HEK293T (cell line): ENCODE results near the gene TIGD1.

ENCODE experiments used
- CTCF ChIA-PET: fragments of 350-600 bp; formaldehyde crosslinking; extraction: SDS; loops from one replicate; lab custom pipeline; 2021; ENCODE audit warnings: antibody characterized with exemption, inconsistent platforms; lab: Yijun Ruan, JAX
- POLR2A ChIA-PET: fragments of 350-600 bp; formaldehyde crosslinking; extraction: SDS; loops from one replicate; lab custom pipeline; 2020; ENCODE audit warnings: antibody characterized with exemption, inconsistent platforms; lab: Yijun Ruan, JAX
- DNase-seq: peaks from one replicate; pipeline ENCODE4 v3.0.0; 2012; ENCODE audit warnings: mixed read lengths; ENCODE audit errors: extremely low spot score
- ARNT ChIP-seq: fragments of 450-650 bp; IDR thresholded peaks from 2 replicates; pipeline ENCODE4 v1.6.1; 2017; ENCODE audit warnings: mild to moderate bottlenecking
- BHLHE40 ChIP-seq: fragments of 450-650 bp; IDR thresholded peaks from 2 replicates; pipeline ENCODE4 v1.6.1; 2016; ENCODE audit warnings: mild to moderate bottlenecking, moderate library complexity, borderline replicate concordance
- CTBP1 ChIP-seq: fragments of 450-650 bp; IDR thresholded peaks from 2 replicates; pipeline ENCODE4 v1.6.1; 2016; ENCODE audit warnings: borderline replicate concordance
- ELF4 ChIP-seq: fragments of 450-650 bp; IDR thresholded peaks from 2 replicates; pipeline ENCODE4 v1.6.1; 2017; ENCODE audit warnings: antibody characterized with exemption
- FOXA1 ChIP-seq: fragments of 450-650 bp; IDR thresholded peaks from 2 replicates; pipeline ENCODE4 v1.6.1; 2016; ENCODE audit warnings: mild to moderate bottlenecking
- FOXK2 ChIP-seq: fragments of 450-650 bp; IDR thresholded peaks from 2 replicates; pipeline ENCODE4 v1.6.1; 2016; ENCODE audit warnings: mild to moderate bottlenecking
- FOXM1 ChIP-seq: fragments of 450-650 bp; IDR thresholded peaks from 2 replicates; pipeline ENCODE4 v1.6.1; 2017; ENCODE audit warnings: mild to moderate bottlenecking, borderline replicate concordance
- HDGF ChIP-seq: fragments of 450-650 bp; IDR thresholded peaks from 2 replicates; pipeline ENCODE4 v1.6.1; 2017; ENCODE audit warnings: antibody characterized with exemption, borderline replicate concordance
- L3MBTL2 ChIP-seq: fragments of 450-650 bp; conservative IDR thresholded peaks from 2 replicates; pipeline ENCODE4 v1.6.1; 2016; ENCODE audit warnings: mild to moderate bottlenecking
- LEF1 ChIP-seq: fragments of 450-650 bp; IDR thresholded peaks from 2 replicates; pipeline ENCODE4 v1.6.1; 2017; ENCODE audit warnings: mild to moderate bottlenecking, borderline replicate concordance
- NFRKB ChIP-seq: fragments of 450-650 bp; IDR thresholded peaks from 2 replicates; pipeline ENCODE4 v1.6.1; 2016; ENCODE audit warnings: mild to moderate bottlenecking, moderate library complexity
- PKNOX1 ChIP-seq: fragments of 450-650 bp; IDR thresholded peaks from 2 replicates; pipeline ENCODE4 v1.6.1; 2016
- SP1 ChIP-seq: fragments of 450-650 bp; IDR thresholded peaks from 2 replicates; pipeline ENCODE4 v1.6.1; 2017
- SUZ12 ChIP-seq: fragments of 450-650 bp; IDR thresholded peaks from 2 replicates; pipeline ENCODE4 v1.6.1; 2016; ENCODE audit warnings: mild to moderate bottlenecking
- TARDBP ChIP-seq: fragments of 450-650 bp; IDR thresholded peaks from 2 replicates; pipeline ENCODE4 v1.6.1; 2016
- ZNF384 ChIP-seq: fragments of 450-650 bp; IDR thresholded peaks from 2 replicates; pipeline ENCODE4 v1.6.1; 2016

TIGD1 gene

DNA sequence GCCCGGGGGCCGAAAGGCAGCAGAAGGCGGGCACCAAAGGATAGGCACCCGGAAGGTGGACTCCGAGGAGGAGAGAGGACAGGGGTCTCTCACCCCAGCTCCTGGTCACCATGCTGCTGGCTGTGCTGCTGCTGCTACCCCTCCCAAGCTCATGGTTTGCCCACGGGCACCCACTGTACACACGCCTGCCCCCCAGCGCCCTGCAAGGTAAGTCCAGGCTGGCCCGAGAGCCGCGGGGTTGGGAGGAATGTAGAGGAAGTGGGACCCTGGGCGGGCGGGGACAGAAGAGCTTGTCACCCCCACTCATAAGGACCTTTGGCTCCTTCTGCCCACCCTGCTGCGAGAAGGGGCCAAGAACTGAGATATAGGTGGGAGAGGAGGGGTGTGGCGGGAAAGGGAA, 29.9 kb downstream of the TIGD1 start:
- CTCF ChIA-PET, result interaction anchor here (0.6 to 0.9 kb wide), 4 partner anchors 43 to 510 kb away, joined by 3 to 4 read pairs (median 3); no protein-coding TSS in a partner anchor
- TF ChIP-seq ARNT (no peak), NFRKB (no peak), ELF4 (no peak), FOXA1 (no peak), PKNOX1 (no peak), ZNF384 (no peak), FOXM1 (no peak), HDGF (no peak)

DNA sequence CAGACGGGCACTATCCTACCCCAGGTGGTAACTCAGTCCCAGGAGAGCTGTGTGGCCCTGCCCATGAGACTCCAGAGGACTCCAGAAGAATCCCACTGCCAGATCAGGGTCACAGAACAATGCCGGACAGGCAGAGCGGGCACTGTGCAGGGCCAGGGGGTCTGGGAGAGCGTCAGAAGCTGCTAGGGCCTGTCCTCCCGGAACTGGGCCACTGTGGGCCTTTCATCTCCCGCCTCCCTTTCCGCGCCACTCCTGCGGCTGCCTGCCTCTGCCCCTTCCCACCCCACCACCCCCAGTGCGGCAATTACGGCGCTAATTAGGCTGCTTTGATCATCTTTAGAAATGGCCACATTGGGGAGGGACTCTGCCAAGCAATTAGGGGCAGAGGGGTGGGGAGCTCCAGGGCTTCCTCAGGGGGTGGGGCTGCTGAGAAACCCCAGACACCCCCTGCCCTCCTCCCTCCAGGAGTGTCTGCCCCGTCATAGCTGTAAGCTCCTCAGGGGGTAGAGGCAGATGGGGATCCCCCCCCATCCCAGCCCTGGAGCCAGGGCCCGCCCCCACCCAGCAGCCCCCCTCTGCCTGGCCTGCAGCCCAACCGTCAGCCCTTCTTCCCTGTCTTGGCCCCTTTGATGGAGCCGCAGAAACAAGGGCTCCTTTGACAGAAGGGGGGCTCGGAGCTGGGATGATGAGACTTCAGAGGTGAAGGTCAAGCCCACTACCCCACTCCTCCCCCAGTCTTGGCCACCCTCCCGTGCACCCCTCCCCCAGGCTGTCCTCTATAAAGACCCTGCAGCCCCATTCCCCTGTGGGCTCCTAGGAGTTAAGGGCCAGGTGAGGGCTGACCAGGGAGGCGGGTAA, 30.5 kb downstream of the TIGD1 start, which contains the start of gene PRSS56:
Gene PRSS56 (plus strand): TSS at position 808 of the 858 bp plus-strand sequence. CDS start 211 bp downstream, outside the sequence.
- POLR2A ChIA-PET, result interaction anchor here (0.9 kb wide), 1 partner anchor 31 kb away, joined by 3 read pairs; the partner anchor contains the start of genes EIF4E2 and TIGD1
- TF ChIP-seq ARNT, result no peak
- TF ChIP-seq TARDBP, result no peak
- TF ChIP-seq LEF1, result no peak
- TF ChIP-seq HDGF, result no peak
- no peak for TF ChIP-seq NFRKB
- no peak for TF ChIP-seq BHLHE40
- no peak for DNase-seq
- CTCF ChIA-PET, result interaction anchor here (0.5 to 1.5 kb wide), 5 partner anchors 43 to 603 kb away, joined by 3 to 5 read pairs (median 3); no protein-coding TSS in a partner anchor

More for the DNA sequence above, 29.9 kb downstream of the TIGD1 start:
- POLR2A ChIA-PET, result no interaction called here
- DNase-seq, result no peak

GRCh38 chr2:232518844-232519243, 31.5 kb downstream of the TIGD1 start:
- POLR2A ChIA-PET, result interaction anchor here (0.9 kb wide), 1 partner anchor 32 kb away, joined by 3 read pairs; the partner anchor contains the start of genes EIF4E2 and TIGD1
- TF ChIP-seq ARNT, result no peak
- TF ChIP-seq L3MBTL2, result no peak
- no peak for TF ChIP-seq LEF1
- TF ChIP-seq SUZ12, result no peak
- CTCF ChIA-PET, result interaction anchor here (0.5 to 1.5 kb wide), 3 partner anchors 72 to 602 kb away, joined by 3 to 5 read pairs (median 3); no protein-coding TSS in a partner anchor
- DNase-seq, result no peak

GRCh38 chr2:232516551-232516950, 33.8 kb downstream of the TIGD1 start:
- TF ChIP-seq BHLHE40 (no peak), FOXK2 (no peak), NFRKB (no peak), ZNF384 (no peak), SUZ12 (no peak)
- CTCF ChIA-PET, result no interaction called here
- no peak for DNase-seq
- POLR2A ChIA-PET, result no interaction called here

DNA sequence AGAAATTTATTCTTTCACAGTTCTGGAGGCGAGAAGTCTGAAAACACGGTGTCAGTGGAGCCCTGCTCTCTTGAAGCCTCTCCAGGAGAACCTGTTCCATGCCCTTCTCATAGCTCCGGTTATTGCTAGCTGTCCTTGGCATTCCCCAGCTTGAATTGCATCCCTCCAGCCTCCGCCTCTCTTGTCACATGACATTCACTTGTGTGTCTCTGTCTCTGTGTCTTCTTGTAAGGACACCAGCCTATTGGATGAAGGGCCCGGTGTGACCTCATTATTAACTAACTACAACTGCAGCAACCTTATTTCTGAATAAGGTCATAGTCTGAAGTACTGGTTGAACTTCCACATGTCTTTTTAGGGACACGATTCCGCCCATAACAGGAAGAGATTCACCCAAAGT, 34.7 kb downstream of the TIGD1 start:
- ChIA-PET CTCF (interaction anchor here (0.7 kb wide), 1 partner anchor 71 kb away, joined by 3 read pairs; no protein-coding TSS in a partner anchor), POLR2A (no interaction called here)
- TF ChIP-seq TARDBP, result no peak
- no peak for DNase-seq

- no peak for TF ChIP-seq SUZ12
- no peak for TF ChIP-seq BHLHE40
- TF ChIP-seq FOXK2, result no peak
- TF ChIP-seq FOXA1, result no peak
- DNase-seq, result no peak
- ChIA-PET POLR2A (no interaction called here), CTCF (no interaction called here)
Measured at GRCh38 chr2:232513353-232513752, 37.0 kb downstream of the TIGD1 start.

- ChIA-PET POLR2A (no interaction called here), CTCF (no interaction called here)
- TF ChIP-seq HDGF (no peak), FOXK2 (no peak), LEF1 (no peak), ELF4 (no peak), SP1 (no peak), NFRKB (no peak)
- DNase-seq, result no peak
Measured at GRCh38 chr2:232512602-232513001, 37.8 kb downstream of the TIGD1 start.

DNA sequence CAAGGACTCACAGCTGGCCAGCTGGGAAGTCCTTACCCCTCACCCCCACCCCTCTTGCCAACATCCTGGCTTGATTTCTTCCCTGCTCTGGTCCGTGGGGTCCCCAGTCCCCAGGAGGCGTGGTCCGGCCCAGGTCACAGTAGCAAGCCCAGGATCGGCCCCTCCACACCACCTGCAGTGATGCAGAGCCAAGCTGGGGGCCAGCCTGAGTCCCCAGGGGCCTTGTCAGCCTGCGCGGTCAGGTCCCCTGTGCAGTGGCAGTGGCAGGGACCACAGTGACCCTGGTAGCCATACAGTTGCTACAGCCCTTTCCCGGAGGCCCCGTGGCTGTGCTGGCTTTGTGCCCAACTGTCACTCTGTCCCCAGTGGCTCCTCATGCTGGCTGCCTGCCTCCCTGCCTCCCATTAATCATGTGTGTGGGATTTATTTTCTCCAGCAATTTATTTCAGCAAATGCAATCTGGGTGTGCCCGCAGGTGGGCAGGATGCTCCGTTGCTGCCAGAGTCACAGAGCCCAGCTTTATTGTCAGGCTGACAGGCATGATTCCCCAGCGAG, 38.9 kb downstream of the TIGD1 start:
- TF ChIP-seq TARDBP (no peak), ELF4 (no peak), ZNF384 (no peak), BHLHE40 (no peak), NFRKB (no peak), FOXM1 (no peak), SUZ12 (no peak), L3MBTL2 (no peak), ARNT (no peak), SP1 (no peak), FOXA1 (no peak), CTBP1 (no peak), FOXK2 (no peak), LEF1 (no peak), PKNOX1 (no peak), HDGF (no peak)
- ChIA-PET POLR2A (no interaction called here), CTCF (interaction anchor here (0.5 to 0.7 kb wide), 2 partner anchors 12 to 94 kb away, joined by 3 to 6 read pairs; no protein-coding TSS in a partner anchor)
- DNase-seq, result no peak
